Measurements from ENCODE around the gene PPP2R2D. TPM values are rescaled to one million over a fixed set of nuclear protein-coding genes. Genes with fewer than 3 reads are reported as not detected.

Gene PPP2R2D
- total RNA-seq, 2 experiments from 2014 or later, result 31.6 to 32.3 TPM

DNA sequence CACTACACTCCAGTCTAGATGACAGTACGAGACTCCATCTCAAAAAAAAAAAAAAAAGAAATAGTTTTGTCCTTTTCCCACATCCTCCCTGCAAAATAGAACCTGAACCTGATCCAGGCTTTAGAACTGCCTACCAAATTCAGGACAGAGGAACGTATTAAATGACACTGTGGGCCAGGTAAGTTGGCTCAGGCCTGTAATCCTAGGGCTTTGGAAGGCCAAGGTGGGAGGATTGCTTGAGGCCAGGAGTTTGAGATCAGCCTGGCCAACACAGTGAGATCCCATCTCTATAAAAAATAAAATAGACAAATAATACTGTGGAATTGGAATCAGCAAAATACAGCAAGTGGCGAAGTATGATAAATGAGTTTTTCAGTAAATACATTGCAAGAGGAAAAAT, 90.9 kb downstream of the PPP2R2D start:
- Mint-ChIP-seq H3K36me3 (ENCODE audit: low read depth) (no peaks in the 10 kb centered on the region), H3K27ac (no peak overlapping the region), H3K27me3 (no peaks in the 10 kb centered on the region), H3K4me1 (ENCODE audit: low read depth) (no peaks in the 10 kb centered on the region), H3K9me3 (peaks cover 6% of the 10 kb centered on the region), H3K4me3 (no peak overlapping the region)
- no peak for DNase-seq
- TF ChIP-seq CTCF (IDR thresholded peaks at IDR 0.05), result no peak
- intact Hi-C loops (cut with micrococcal nuclease), result no loop called here
- ATAC-seq, result no peak
- POLR2A ChIA-PET, result no interaction called here
- CTCF ChIA-PET, result no interaction called here

- no peak for TF ChIP-seq CTCF (IDR thresholded peaks at IDR 0.05)
- ChIA-PET POLR2A (no interaction called here), CTCF (interaction anchor here (1.0 to 2.3 kb wide), 3 partner anchors 17 to 107 kb away, joined by 3 to 6 read pairs (median 6); no protein-coding TSS in a partner anchor)
- intact Hi-C loops (cut with micrococcal nuclease), result no loop called here
- Mint-ChIP-seq H3K4me1 (ENCODE audit: low read depth) (no peaks in the 10 kb centered on the region), H3K4me3 (no peak overlapping the region), H3K27me3 (no peaks in the 10 kb centered on the region), H3K9me3 (no peaks in the 10 kb centered on the region), H3K27ac (no peak overlapping the region), H3K36me3 (ENCODE audit: low read depth) (no peaks in the 10 kb centered on the region)
- DNase-seq, result no peak
- ATAC-seq, result no peak
Measured at GRCh38 chr10:131993275-131993674, 92.5 kb downstream of the PPP2R2D start.

DNA sequence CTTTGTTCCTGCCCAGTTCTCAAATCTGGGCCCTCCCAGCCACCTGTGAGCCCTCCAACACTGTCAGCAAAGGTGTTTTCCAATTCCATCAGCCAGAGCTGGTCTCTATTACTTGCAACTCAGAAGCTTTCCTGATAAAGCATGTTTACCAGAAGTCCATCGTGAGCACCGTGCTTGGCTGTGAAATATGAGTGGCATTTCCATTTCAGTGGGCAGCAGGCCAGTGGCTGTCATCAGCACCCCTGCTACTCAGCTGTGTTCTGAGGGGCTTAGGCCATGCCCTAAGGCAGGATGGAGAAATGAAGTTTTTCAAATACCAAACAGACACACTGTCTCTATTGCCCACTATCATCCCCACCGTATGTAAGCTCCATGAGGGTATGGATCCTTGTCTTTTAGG, 93.6 kb downstream of the PPP2R2D start:
- intact Hi-C loops (cut with micrococcal nuclease), result no loop called here
- CTCF ChIA-PET, result interaction anchor here (2.0 to 2.3 kb wide), 2 partner anchors 28 to 108 kb away, joined by 6 read pairs; no protein-coding TSS in a partner anchor
- H3K4me1 Mint-ChIP-seq (ENCODE audit: low read depth), result no peaks in the 10 kb centered on the region
- H3K27ac Mint-ChIP-seq, result no peak overlapping the region
- no peaks in the 10 kb centered on the region for H3K36me3 Mint-ChIP-seq (ENCODE audit: low read depth)
- no peak overlapping the region for H3K4me3 Mint-ChIP-seq
- POLR2A ChIA-PET, result no interaction called here
- no peaks in the 10 kb centered on the region for H3K9me3 Mint-ChIP-seq
- no peak for ATAC-seq
- TF ChIP-seq CTCF (IDR thresholded peaks at IDR 0.05), result no peak
- no peaks in the 10 kb centered on the region for H3K27me3 Mint-ChIP-seq
- DNase-seq, result no peak

- Mint-ChIP-seq H3K9me3 (no peaks in the 10 kb centered on the region), H3K27me3 (no peaks in the 10 kb centered on the region), H3K27ac (no peak overlapping the region), H3K36me3 (ENCODE audit: low read depth) (no peaks in the 10 kb centered on the region), H3K4me1 (ENCODE audit: low read depth) (no peaks in the 10 kb centered on the region), H3K4me3 (no peak overlapping the region)
- intact Hi-C loops (cut with micrococcal nuclease), result no loop called here
- no peak for ATAC-seq
- POLR2A ChIA-PET, result interaction anchor here (0.9 kb wide), 1 partner anchor 10 kb away, joined by 3 read pairs; no protein-coding TSS in a partner anchor
- TF ChIP-seq CTCF (IDR thresholded peaks at IDR 0.05), result no peak
- no peak for DNase-seq
- CTCF ChIA-PET, result no interaction called here
Measured at GRCh38 chr10:131996466-131997365, 95.9 kb downstream of the PPP2R2D start.

DNA sequence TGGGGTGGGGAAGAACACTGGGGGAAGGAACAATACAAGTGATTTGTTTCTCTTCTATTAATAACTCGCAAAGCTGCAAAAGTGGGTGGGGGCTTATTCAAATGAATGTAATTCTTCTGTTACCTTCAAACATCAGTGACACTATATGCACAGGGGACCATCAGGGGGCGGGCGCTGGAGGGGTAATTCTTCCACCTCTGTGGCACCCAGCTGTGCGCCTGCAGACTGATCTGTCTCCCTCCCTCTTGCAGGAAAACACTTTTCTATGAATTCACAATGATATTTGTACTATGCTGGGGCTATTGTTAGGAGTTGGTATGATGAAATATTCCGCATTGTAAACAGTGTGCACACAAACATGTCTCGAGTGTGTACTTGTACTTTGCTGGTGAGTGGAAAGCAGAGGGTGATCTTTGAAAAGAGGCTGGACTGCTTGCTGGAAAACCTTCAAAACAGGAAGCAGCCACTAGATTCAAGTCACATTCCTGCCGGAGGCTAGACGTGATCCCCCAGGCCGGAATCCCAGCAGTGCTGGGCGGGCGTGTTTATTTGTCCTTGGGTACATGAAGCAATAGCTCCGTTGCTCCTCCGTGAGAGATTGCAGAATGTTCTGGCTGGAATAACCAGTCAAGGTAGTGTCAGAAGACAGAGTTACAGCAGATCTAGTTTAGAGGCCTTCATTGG, 96.7 kb downstream of the PPP2R2D start:
- Mint-ChIP-seq H3K9me3 (no peaks in the 10 kb centered on the region), H3K36me3 (ENCODE audit: low read depth) (no peaks in the 10 kb centered on the region), H3K4me1 (ENCODE audit: low read depth) (no peaks in the 10 kb centered on the region), H3K4me3 (no peak overlapping the region), H3K27me3 (no peaks in the 10 kb centered on the region), H3K27ac (no peak overlapping the region)
- DNase-seq, result no peak
- TF ChIP-seq CTCF (IDR thresholded peaks at IDR 0.05), result no peak
- ChIA-PET POLR2A (no interaction called here), CTCF (no interaction called here)
- intact Hi-C loops (cut with micrococcal nuclease), result no loop called here
- no peak for ATAC-seq

Measured in activated CD8-positive, alpha-beta T cell treated with anti-CD3 and anti-CD28 coated beads for 36 hours (primary cell).